BE2C (cell line): Measurements from ENCODE around the gene VWA5B1.
A peak's percentile ranks its signal among the peaks of the same experiment; 100 is the strongest.

ENCODE experiments used
- DNase-seq: peaks from one replicate; pipeline ENCODE4 v3.0.0-alpha.2; 2020
- H3K27me3 ChIP-seq: fragments of 250-450 bp; sonication (Bioruptor Pico); 2 replicates; pipeline ENCODE4 v1.5.1; 2020; ENCODE audit warnings: mild to moderate bottlenecking
- H3K36me3 ChIP-seq: fragments of 250-450 bp; sonication (Bioruptor Pico); 2 replicates; pipeline ENCODE4 v1.5.1; 2020; ENCODE audit warnings: mild to moderate bottlenecking
- H3K4me1 ChIP-seq: fragments of 250-450 bp; sonication (Bioruptor Pico); 2 replicates; pipeline ENCODE4 v1.5.1; 2020
- H3K4me3 ChIP-seq: 2 replicates; pipeline ENCODE4 v1.5.1; 2011; ENCODE audit warnings: low read depth, low read length
- H3K9me3 ChIP-seq: fragments of 250-450 bp; sonication (Bioruptor Pico); 2 replicates; pipeline ENCODE4 v1.5.1; 2020
- CTCF ChIP-seq: IDR thresholded peaks from 2 replicates; pipeline ENCODE4 v1.5.1; 2012; ENCODE audit warnings: mild to moderate bottlenecking, low read depth, low read length

Gene VWA5B1

GRCh38 chr1:20366056-20366462 is 75.4 kb downstream of the VWA5B1 start:
- Histone ChIP-seq H3K9me3 (no peaks in the 10 kb centered on the region), H3K4me1 (peaks cover 3% of the 10 kb centered on the region; the same call in 1 of the 2 replicates), H3K4me3 (no peak overlapping the region), H3K36me3 (no peaks in the 10 kb centered on the region), H3K27me3 (peaks cover 12% of the 10 kb centered on the region)
- DNase-seq, result no peak
- TF ChIP-seq CTCF, result no peak

- DNase-seq, result no peak
- no peaks in the 10 kb centered on the region for H3K36me3 ChIP-seq
- peaks cover 3% of the 10 kb centered on the region; the same call in 1 of the 2 replicates for H3K4me1 ChIP-seq
- no peaks in the 10 kb centered on the region for H3K9me3 ChIP-seq
- no peak for TF ChIP-seq CTCF
- peaks cover 12% of the 10 kb centered on the region for H3K27me3 ChIP-seq
- H3K4me3 ChIP-seq, result no peak overlapping the region
Measured at GRCh38 chr1:20366463-20367115, 75.9 kb downstream of the VWA5B1 start.

- TF ChIP-seq CTCF, result peak; percentile 66
- H3K4me3 ChIP-seq, result no peak overlapping the region
- H3K4me1 ChIP-seq, result peaks cover 3% of the 10 kb centered on the region; the same call in 1 of the 2 replicates
- DNase-seq, result peak; percentile 61
- H3K9me3 ChIP-seq, result no peaks in the 10 kb centered on the region
- no peaks in the 10 kb centered on the region for H3K36me3 ChIP-seq
- peaks cover 12% of the 10 kb centered on the region for H3K27me3 ChIP-seq
Measured at GRCh38 chr1:20367116-20367585, 76.5 kb downstream of the VWA5B1 start.

- peaks cover 3% of the 10 kb centered on the region; the same call in 1 of the 2 replicates for H3K4me1 ChIP-seq
- DNase-seq, result no peak
- H3K4me3 ChIP-seq, result no peak overlapping the region
- peaks cover 12% of the 10 kb centered on the region for H3K27me3 ChIP-seq
- H3K36me3 ChIP-seq, result no peaks in the 10 kb centered on the region
- H3K9me3 ChIP-seq, result no peaks in the 10 kb centered on the region
- no peak for TF ChIP-seq CTCF
Measured at GRCh38 chr1:20367626-20368025, 77.0 kb downstream of the VWA5B1 start.

GRCh38 chr1:20368866-20369470 is 78.3 kb downstream of the VWA5B1 start:
- H3K36me3 ChIP-seq, result no peaks in the 10 kb centered on the region
- no peak for DNase-seq
- peaks cover 3% of the 10 kb centered on the region; the same call in 1 of the 2 replicates for H3K4me1 ChIP-seq
- H3K27me3 ChIP-seq, result peaks cover 12% of the 10 kb centered on the region
- TF ChIP-seq CTCF, result no peak
- H3K4me3 ChIP-seq, result no peak overlapping the region
- no peaks in the 10 kb centered on the region for H3K9me3 ChIP-seq

GRCh38 chr1:20370698-20371097 is 80.0 kb downstream of the VWA5B1 start:
- Histone ChIP-seq H3K4me3 (no peak overlapping the region), H3K36me3 (no peaks in the 10 kb centered on the region), H3K9me3 (no peaks in the 10 kb centered on the region), H3K27me3 (peaks cover 12% of the 10 kb centered on the region), H3K4me1 (peaks cover 3% of the 10 kb centered on the region; the same call in 1 of the 2 replicates)
- peak; percentile 82 for DNase-seq
- TF ChIP-seq CTCF, result no peak
